Type B pancreatic cell (in vitro differentiated cells): Measurements from ENCODE around the gene TRPM3. TPM values are rescaled to one million over a fixed set of nuclear protein-coding genes. Genes with fewer than 3 reads are reported as not detected.

Experiments
- DNase-seq: peaks from one replicate; pipeline ENCODE4 v3.0.0; 2021; ENCODE audit warnings: mixed read lengths; ENCODE audit not compliant: unreplicated experiment; ENCODE audit errors: extremely low spot score
- H3K27ac Mint-ChIP-seq: 2 replicates; pipeline ENCODE4 v1.8.0; 2021; ENCODE audit warnings: mild to moderate bottlenecking, mixed read lengths
- H3K27me3 Mint-ChIP-seq: 2 replicates; pipeline ENCODE4 v1.8.0; 2021; ENCODE audit warnings: mixed read lengths
- H3K36me3 Mint-ChIP-seq: 2 replicates; pipeline ENCODE4 v1.8.0; 2021; ENCODE audit warnings: mixed read lengths
- H3K4me1 Mint-ChIP-seq: one replicate; pipeline ENCODE4 v1.8.0; 2021; ENCODE audit warnings: mixed read lengths; ENCODE audit not compliant: unreplicated experiment
- H3K4me3 Mint-ChIP-seq: 2 replicates; pipeline ENCODE4 v1.8.0; 2021; ENCODE audit warnings: mild to moderate bottlenecking, mixed read lengths
- H3K9me3 Mint-ChIP-seq: 2 replicates; pipeline ENCODE4 v1.8.0; 2021; ENCODE audit warnings: mixed read lengths
- total RNA-seq: library from RNA; stranded (reverse); gene quantifications from 2 replicates; pipeline ENCODE4 v1.2.1, GENCODE V29; 2021; ENCODE audit warnings: low replicate concordance
- TF ChIP-seq, protein P1 (sequence below): fragments of 200-600 bp; sonication (generic); conservative IDR thresholded peaks from 2 replicates; pipeline ENCODE4 v1.5.0; 2021; ENCODE audit warnings: antibody characterized with exemption, mild to moderate bottlenecking

Gene TRPM3
- total RNA-seq, 1 donor from 2014 or later, result 17.0 TPM

DNA sequence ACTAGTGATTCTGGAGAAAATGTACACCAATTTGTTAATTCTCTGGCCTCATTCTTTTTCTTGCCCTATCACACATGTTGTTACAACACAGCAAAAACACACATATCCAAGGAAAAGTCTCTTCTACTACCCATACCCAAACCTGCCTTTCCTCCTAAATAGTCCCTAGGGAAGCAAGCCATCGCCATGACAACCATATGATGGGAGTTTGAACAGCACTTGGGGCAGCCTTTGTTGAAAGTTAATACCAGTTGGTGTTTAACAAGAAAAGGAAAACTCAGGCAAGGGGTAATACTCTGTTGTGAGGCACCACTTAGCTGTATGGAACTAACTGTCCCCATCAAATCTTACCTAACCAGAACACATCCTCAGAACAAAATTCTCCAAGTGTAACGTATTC, 1.7 kb downstream of the TRPM3 start:
- Mint-ChIP-seq H3K4me1 (peaks cover 20% of the 10 kb centered on the region), H3K27me3 (peaks cover 48% of the 10 kb centered on the region), H3K36me3 (no peaks in the 10 kb centered on the region), H3K9me3 (no peaks in the 10 kb centered on the region), H3K27ac (no peak overlapping the region), H3K4me3 (peak overlapping the region; percentile 73)
- no peak for DNase-seq
- TF ChIP-seq, protein P1, sequence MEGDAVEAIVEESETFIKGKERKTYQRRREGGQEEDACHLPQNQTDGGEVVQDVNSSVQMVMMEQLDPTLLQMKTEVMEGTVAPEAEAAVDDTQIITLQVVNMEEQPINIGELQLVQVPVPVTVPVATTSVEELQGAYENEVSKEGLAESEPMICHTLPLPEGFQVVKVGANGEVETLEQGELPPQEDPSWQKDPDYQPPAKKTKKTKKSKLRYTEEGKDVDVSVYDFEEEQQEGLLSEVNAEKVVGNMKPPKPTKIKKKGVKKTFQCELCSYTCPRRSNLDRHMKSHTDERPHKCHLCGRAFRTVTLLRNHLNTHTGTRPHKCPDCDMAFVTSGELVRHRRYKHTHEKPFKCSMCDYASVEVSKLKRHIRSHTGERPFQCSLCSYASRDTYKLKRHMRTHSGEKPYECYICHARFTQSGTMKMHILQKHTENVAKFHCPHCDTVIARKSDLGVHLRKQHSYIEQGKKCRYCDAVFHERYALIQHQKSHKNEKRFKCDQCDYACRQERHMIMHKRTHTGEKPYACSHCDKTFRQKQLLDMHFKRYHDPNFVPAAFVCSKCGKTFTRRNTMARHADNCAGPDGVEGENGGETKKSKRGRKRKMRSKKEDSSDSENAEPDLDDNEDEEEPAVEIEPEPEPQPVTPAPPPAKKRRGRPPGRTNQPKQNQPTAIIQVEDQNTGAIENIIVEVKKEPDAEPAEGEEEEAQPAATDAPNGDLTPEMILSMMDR, result no peak

DNA sequence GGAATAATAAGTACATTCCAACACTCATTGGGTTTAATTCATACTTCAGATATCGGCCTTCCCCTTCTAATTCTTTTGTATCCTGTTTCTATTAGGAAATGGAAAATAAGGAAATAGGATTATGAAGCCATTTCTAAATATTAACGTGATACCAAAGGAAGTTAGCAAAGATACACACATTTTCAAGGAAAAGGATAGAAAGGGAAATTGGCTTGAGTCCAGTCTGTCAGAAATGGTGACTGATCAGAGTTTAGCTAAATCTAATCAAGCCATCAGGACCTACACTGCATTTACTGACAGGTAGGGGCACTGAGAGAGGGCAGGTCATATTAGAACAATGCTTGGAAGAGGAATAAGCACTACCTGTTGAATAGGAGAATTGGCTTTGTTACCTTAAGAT, 3.1 kb downstream of the TRPM3 start:
- DNase-seq, result no peak
- Mint-ChIP-seq H3K36me3 (no peaks in the 10 kb centered on the region), H3K9me3 (no peaks in the 10 kb centered on the region), H3K27ac (no peak overlapping the region), H3K4me1 (peaks cover 16% of the 10 kb centered on the region), H3K4me3 (peak overlapping the region; percentile 57), H3K27me3 (peaks cover 40% of the 10 kb centered on the region)
- TF ChIP-seq, protein P1, result no peak

DNA sequence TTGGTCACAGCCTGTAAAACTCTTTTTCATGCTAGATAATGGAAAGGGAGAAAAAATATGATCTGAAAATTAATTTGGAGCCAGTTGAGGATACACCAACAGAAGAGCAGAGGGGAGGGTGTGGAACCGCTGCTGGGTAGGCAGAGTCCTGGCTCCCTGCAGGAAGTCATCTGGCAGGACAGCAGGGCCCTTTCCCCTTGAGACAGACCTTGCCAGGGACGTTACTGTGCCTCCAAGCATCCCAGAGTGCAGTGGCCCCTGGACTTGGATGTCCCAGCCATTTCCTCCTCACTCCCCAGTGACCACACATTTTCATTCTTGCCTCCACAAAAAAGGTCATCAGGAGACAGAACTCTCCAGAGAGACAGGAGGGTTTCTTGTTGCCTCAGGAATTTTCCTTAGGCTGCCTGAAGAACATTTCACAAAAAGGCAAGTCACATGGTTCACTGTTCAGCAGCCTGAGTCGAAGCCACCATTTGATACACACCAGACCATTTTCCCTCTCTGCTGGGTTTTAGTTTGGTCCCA, 5.9 kb downstream of the TRPM3 start:
- DNase-seq, result no peak
- peaks cover 15% of the 10 kb centered on the region for H3K27me3 Mint-ChIP-seq
- no peak overlapping the region for H3K4me3 Mint-ChIP-seq
- no peaks in the 10 kb centered on the region for H3K9me3 Mint-ChIP-seq
- H3K36me3 Mint-ChIP-seq, result no peaks in the 10 kb centered on the region
- no peak overlapping the region for H3K27ac Mint-ChIP-seq
- no peaks in the 10 kb centered on the region for H3K4me1 Mint-ChIP-seq
- TF ChIP-seq, protein P1, result no peak

DNA sequence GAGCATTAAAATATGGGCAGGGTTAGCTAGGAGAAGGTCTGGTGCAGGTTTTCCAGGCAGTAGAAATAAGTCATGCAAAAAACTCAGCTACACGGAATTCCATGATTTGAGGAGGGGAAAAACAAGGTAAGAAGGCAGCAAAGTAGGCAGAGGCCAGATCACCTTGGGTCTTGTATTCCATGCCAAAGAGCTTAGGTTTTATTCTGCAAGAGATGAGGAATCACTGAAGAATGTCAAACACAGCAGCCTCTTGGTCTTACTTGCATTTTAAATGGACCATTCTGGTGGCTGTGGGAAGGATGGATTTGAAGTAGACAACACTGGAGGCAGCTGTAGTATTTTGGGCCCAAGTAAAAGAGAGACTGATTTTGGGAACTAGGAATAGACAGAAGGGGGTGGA, 8.6 kb downstream of the TRPM3 start:
- no peak overlapping the region for H3K4me3 Mint-ChIP-seq
- TF ChIP-seq, protein P1, result no peak
- no peaks in the 10 kb centered on the region for H3K9me3 Mint-ChIP-seq
- H3K36me3 Mint-ChIP-seq, result no peaks in the 10 kb centered on the region
- H3K4me1 Mint-ChIP-seq, result no peaks in the 10 kb centered on the region
- DNase-seq, result no peak
- no peaks in the 10 kb centered on the region for H3K27me3 Mint-ChIP-seq
- H3K27ac Mint-ChIP-seq, result no peak overlapping the region

DNA sequence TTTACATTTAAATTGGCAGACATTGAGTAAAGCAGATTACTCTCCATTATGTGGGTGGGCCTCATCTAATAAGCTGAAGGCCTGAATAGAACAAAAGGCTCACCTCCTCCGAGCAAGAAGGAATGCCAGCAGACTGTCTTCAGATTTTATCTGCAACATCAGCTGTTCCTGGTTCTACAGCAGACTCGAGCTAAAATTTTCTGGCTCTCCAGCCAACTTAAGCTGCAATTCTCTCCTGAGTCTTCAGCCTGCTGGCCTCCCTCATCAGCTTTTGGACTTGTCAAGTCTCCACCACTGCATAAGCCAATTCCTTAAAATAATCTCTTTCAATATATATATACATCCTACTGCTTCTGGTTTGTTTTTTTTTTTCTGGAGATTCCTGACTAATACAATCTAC, 12.5 kb downstream of the TRPM3 start:
- no peak overlapping the region for H3K27ac Mint-ChIP-seq
- H3K36me3 Mint-ChIP-seq, result no peaks in the 10 kb centered on the region
- TF ChIP-seq, protein P1, result no peak
- no peaks in the 10 kb centered on the region for H3K4me1 Mint-ChIP-seq
- H3K9me3 Mint-ChIP-seq, result no peaks in the 10 kb centered on the region
- H3K27me3 Mint-ChIP-seq, result no peaks in the 10 kb centered on the region
- H3K4me3 Mint-ChIP-seq, result no peak overlapping the region
- no peak for DNase-seq

DNA sequence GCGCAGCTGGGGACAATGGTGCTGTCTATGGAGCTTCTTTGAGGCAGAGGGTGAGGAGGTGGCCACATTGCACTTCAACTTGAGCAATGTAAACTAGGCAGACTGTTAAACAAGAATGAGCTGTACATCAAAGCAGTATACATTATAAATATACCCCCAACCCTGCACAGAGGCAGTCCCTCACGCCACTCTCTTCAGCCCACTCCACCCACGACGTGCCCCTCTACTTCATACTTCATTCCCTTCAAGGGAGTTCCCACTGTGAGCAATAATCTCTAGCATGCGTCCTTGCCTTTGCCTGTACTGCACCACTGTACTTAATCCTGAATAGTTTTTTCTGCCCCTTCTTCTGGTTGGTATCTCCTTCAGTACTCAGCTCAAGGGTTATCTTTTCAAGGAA, 14.4 kb downstream of the TRPM3 start:
- Mint-ChIP-seq H3K27ac (no peak overlapping the region), H3K36me3 (no peaks in the 10 kb centered on the region), H3K4me1 (no peaks in the 10 kb centered on the region), H3K9me3 (no peaks in the 10 kb centered on the region), H3K4me3 (no peak overlapping the region), H3K27me3 (peaks cover 4% of the 10 kb centered on the region)
- DNase-seq, result no peak
- TF ChIP-seq, protein P1, result no peak
